Measurements from ENCODE around the gene ULBP2.
"Not testable (repeated sequence)": the region's sequence is repeated elsewhere in the genome, so short reads cannot be mapped to it uniquely, and the experiment has no call there.

DNA sequence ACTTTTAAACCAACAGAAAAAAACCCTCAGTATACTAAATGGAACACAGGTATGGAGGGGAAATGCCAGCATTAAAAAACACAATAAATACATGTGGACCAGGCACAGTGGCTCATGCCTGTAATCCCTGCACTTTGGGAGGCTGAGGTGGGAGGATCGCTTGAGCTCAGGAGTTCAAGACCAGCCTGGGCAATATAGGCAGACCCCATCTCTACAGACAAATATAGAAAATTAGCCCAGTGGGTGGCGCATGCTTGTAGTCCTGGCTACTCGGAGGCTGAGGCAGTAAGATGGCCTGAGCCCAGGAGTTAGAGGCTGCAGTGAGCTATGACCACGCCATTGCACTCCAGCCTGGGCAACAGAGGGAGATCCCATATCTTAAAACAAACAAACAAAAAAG, 18.0 kb downstream of the ULBP2 start:
- TF ChIP-seq, protein P1, sequence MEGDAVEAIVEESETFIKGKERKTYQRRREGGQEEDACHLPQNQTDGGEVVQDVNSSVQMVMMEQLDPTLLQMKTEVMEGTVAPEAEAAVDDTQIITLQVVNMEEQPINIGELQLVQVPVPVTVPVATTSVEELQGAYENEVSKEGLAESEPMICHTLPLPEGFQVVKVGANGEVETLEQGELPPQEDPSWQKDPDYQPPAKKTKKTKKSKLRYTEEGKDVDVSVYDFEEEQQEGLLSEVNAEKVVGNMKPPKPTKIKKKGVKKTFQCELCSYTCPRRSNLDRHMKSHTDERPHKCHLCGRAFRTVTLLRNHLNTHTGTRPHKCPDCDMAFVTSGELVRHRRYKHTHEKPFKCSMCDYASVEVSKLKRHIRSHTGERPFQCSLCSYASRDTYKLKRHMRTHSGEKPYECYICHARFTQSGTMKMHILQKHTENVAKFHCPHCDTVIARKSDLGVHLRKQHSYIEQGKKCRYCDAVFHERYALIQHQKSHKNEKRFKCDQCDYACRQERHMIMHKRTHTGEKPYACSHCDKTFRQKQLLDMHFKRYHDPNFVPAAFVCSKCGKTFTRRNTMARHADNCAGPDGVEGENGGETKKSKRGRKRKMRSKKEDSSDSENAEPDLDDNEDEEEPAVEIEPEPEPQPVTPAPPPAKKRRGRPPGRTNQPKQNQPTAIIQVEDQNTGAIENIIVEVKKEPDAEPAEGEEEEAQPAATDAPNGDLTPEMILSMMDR (IDR thresholded peaks at IDR 0.05): not testable (repeated sequence)
- not testable (repeated sequence) for TF ChIP-seq POLR2A (IDR thresholded peaks at IDR 0.05)

All from heart left ventricle (tissue), 13 donors.